ENCODE results near the gene KIR3DL2.
"Not testable (repeated sequence)": the region's sequence is repeated elsewhere in the genome, so short reads cannot be mapped to it uniquely, and the experiment has no call there.

DNA sequence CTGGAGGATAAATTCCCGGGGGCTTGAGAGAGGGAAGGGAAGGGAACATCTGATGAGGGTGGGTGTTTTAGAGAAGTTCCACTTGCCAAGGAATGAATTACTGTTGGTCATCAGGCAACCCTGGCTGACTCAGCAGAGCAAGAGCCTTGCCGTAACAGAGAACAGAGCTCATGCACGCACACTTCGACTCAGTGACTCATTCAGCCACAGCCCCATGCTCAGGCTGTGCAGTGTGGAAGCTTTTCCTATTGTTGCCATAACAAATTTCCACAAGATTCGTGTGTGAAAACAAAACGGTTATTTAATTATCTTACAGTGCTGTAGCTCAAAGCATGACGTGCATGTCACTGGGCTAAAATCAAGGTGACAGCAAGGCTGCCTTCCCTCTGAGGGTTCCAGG, 9.2 kb downstream of the KIR3DL2 start:
- not testable (repeated sequence) for TF ChIP-seq TEAD4 (IDR thresholded peaks at IDR 0.05; ENCODE audit: borderline replicate concordance, insufficient read depth); TCF12 (IDR thresholded peaks at IDR 0.05); CTCF (IDR thresholded peaks at IDR 0.05); SIN3A (IDR thresholded peaks at IDR 0.05; ENCODE audit: borderline replicate concordance, low read depth, low read length)
